ENCODE results near the gene RNLS.
"Not testable (repeated sequence)": the region's sequence is repeated elsewhere in the genome, so short reads cannot be mapped to it uniquely, and the experiment has no call there.

The RNLS gene

DNA sequence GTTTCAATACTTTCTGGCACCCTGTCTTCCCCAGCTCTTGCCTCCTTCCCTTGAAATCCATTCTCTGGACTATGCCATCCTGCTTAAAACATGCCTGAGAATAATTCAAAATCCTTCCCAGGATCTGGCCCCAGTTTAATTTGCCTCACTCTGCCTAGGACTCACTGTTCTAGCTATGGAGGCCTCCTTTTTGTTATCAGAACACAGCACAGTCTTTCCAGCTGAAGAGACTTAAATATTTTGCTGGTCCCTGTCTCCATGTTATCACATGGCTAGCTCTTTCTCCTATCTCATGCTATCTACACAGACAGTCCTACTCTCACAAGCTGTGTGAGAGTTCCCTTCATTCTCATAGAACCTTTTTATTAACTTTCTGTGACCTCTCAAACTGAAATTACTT, 194.8 kb downstream of the RNLS start:
- DNase-seq (ENCODE audit: low spot score), result no peak

DNA sequence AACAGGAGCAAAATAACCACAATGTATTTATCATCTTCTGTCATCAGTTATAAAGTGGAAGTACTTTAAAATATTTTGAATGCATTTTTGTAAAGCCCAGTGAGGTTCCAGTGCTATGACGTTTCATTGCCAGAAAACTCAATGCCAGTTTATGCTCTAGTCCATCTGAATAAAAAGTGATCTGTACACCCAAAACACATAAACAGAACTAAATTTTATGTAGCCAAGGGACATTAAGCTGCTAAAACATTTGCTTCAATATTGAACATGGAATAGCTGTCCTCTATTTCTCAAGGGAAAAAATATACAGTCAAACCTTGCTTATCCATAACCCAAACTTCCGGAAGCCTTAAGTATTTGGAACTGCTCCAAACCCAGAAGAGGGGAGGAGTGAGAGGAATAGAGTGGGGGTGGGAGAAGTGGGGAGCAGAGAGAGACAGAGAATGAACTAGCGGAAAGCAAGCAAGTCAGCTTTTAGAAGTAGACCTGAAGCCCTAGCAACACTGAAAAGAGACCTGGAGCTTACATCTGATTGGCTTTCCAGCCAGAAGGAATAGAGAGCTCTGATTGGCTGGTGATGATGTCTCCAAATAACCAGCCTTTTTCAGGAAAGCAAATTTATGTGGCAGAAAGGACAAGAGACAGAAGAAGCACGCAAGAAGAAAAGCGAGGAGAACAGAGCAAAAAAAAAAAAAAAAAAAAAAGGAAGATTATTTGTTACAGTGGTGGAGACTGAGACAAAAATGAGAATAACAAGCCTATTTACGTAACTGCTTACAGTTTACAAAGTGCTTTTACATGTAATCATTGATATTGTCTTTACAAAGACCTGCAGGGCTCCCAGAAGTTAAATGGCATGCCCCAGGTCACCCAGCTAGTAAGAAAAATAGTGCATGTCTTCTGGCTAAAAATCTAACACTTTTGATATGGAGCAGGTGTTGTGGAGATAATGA, 196.0 kb downstream of the RNLS start:
- peak; percentile 20 for DNase-seq (ENCODE audit: low spot score)

DNA sequence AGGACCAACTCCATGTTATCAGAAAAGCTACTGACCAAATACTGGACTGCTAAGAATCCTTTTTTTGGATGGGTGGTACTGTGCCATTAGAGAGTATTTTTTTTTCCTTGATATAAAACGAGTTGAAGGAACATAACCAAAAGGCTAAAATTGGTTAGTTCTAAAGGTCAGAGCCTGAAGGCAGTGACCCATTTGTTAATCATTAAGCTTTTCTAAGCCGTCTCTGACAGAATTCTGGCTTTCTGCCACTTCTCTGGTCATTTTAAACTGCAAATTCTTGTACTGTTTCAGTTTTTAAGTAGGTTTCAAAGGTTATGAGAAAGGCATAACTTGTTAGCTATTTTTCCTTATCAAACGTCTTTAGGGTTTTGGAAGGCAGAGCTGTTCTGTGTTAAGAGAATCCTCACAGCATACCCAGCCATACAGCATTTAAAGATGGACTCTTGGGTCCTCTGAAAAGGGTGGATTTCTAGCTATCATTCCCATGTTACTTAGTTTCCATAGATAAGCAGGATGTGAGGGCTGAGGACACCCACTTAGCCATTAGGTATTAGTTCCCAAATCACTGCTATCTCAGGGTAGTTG, 196.8 kb downstream of the RNLS start:
- no peak for DNase-seq (ENCODE audit: low spot score)

DNA sequence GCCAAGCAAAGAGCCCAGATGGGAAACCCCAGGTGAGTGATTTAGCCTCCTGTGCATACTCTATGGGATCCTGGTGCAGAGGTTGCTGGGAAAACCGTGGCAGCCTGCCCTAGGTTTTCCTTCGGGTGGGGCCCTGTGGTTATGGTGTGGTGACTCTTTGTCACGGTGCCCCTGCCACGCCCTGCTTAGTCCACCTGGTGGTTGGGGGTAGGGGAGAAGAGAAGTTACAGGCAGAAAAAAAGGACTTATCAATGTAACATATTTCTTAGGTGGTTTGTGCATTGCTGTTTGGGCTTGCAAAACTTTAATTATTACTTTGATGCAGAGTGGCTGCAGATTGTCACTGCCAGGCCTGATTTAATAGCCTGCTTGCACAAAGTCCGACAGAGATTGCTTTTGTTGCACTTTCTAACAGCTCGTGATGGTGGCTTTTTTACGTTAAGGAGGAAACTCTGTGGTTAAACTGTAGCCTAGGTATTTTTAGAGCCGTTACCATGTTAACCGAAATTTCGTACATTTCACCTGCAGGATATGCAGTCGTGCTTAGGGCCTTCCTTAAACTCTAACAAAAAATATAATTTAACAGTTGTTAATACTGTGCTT, 197.4 kb downstream of the RNLS start:
- no peak for DNase-seq (ENCODE audit: low spot score)

DNA sequence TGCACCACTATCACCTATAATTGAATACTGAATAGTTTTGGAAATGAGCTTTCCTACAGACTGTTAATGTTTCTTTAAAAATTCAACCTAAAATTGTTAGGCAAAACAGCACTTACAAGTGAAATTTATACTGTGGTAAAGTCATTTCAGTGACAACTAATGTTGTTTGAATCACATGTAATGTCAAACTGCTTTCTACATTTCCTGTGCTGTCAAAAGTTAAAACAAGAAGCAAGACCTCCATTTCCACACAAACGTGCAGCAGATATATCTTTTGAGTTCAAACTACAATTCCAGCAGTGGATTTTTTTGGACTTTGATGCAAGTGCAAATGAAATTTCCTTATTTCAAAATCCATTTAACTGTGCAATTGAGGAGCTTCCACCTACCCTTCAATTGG, 199.8 kb downstream of the RNLS start:
- DNase-seq (ENCODE audit: low spot score), result no peak

DNA sequence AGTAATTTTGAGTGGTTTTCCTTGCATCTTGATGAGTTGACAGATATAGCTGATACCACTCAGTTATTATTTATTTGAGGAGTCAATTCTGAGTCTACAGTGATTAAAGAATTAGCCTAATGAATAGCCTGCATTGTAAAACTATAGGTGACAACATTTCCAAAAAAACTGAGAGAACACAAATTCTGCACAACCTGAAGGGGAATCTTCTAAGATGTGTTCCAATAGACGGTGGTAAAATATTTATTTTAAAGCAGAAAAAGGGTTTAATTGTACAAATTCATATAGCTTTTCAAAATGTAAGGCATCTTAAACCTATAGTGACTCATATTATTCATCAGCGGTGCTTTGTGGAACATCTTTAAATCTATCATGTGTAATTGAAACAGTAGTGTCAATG, 200.4 kb downstream of the RNLS start:
- no peak for DNase-seq (ENCODE audit: low spot score)

DNA sequence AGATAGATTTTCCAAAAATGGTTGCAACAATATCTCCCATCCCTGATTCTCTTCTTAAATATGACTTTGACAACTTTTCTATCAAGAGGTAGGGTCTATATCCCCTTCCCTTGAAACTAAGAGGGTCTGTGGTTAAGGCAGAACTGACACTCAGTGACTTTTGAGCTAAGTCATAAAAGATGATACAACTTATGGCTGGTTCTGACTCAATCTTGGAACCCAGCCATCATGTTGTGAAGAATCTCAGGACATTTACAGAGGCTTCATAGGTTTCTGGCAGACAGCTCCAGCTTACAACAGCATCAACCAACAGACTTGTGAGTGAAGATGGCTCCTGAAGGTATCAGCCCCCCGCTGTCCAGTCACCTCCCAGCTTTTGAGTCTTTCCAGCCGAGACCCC, 203.5 kb downstream of the RNLS start:
- DNase-seq (ENCODE audit: low spot score), result peak; percentile 27

DNA sequence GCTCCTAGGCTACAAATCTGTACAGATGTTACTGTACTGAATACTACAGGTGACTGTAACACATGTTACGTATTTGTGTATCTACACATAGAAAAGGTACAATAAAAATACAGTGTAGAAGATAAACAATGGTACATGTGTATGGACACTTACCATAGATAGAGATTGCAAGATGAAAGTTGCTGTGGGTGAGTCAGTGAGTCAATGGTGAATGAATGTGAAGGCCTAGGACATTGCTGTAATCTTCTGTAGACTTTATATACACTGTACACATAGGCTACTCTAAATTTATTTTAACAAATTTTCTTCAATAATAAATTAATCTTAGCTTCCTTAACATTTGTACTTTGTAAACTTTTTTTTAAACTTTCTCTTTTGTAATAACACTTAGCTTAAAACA, 205.6 kb downstream of the RNLS start:
- DNase-seq (ENCODE audit: low spot score), result no peak

DNA sequence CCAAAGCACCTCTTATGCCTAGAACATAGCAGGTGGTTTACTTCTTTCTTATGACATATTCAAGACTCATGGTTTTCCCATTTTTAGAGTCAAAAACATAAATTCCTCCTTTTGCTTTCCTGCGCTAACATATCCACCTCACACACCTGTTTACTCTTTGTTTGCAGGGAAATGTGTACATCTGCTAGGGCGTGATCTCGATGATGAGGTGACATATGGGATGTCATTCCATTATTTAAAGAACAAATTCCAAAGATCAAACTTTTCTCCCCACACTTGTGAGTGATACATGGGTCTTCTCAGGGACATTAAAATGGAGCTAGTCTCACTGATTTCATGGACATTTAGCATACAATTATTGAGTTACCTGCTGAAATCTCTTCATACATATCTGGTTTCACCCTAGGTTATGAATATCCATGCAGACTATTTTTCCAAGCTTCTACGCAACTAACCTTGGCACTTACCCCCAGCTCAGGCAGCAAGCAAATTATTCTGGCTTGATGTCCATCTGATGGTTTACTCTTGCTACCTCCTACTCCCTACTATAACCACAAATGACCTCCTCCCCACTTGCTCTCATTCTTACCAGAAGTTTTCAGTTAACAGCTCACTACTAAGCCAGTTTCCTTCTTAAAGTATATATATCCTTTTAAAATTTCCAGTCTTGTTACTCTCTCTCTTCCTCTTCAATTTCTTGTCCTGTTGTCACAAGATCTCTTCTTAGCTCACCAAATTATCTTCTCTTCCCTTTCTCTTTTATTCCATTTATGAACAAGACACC, 208.5 kb downstream of the RNLS start:
- DNase-seq (ENCODE audit: low spot score), result no peak

DNA sequence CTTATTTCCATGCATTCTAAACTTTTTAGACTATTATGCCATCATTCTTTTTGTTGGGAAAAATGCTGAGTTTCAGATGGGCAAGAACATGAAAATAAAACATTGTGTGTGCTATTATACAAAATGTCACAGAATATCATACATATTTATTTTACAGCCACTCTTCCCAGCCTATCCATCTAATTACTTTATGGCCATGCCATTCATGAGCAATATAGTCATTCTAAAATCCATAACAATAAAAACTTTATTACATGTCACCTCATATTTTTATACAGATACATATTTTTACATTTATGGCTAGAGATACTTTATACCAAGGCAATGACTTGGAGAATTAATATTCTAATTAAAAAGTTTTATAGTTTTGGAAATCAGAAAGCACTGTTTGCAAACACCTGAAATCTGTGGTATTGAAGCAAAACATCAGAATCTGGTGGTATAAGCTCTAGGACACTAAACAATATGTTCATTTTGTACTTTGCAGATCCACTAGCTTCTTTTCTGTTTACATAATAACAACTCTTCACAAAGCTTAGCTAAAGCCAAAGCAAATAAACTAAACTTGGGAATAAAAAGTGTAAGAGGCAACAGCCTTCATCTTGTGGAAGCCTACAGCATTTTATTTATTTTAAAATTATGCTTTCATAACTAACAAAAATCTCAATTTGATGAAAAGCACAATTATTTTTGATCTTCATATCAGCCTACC, 210.1 kb downstream of the RNLS start:
- DNase-seq (ENCODE audit: low spot score), result no peak

DNA sequence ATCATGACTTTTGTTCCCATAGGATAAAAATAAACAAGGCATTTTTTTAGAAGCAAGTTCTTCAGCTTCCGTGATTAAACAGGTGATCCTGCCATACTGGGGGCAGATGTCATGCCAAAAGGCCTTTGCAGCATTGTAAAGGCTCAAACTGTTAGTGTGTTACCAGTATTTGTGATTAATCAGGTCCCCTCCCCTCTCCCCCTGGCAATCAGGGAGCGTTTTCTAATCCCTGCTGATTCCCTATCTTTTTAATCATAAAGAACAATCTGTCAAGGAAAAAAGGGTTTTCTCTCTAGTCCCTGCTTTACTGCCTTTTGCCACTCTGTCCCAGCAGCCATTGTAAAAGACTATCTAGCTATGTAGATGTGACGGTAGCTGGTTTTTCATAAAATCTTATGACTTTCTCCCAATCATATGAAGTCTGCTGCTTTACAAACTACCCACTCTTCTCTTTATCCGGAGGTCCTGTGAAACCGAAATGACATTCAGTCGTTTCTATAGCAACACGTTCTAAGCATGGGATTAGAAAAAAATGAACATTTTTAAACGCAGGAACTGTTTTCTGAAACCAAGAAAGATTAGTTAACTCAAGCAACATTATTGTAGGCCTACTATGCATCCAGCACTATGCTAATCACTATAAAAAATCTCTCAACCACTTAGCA, 210.9 kb downstream of the RNLS start:
- DNase-seq (ENCODE audit: low spot score), result no peak

DNA sequence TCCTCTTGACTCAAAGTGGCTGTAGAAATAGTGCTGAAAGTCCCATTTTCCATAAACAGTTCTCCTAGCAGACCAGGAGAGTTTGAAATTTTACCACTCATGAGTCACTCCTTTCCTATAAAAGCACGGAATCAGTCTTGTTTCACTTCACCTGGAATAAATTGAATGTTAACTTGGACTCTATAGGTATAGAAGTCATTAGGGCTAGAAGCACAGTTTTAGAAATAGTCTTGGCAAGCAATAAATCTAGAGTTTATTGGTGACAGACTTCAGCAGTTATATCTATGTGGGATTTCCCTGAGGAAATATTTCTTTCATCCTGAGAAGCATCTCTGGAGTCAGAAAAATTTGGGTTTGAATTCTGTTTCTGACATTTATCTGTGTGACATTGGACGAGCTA, 212.4 kb downstream of the RNLS start:
- DNase-seq (ENCODE audit: low spot score), result no peak

DNA sequence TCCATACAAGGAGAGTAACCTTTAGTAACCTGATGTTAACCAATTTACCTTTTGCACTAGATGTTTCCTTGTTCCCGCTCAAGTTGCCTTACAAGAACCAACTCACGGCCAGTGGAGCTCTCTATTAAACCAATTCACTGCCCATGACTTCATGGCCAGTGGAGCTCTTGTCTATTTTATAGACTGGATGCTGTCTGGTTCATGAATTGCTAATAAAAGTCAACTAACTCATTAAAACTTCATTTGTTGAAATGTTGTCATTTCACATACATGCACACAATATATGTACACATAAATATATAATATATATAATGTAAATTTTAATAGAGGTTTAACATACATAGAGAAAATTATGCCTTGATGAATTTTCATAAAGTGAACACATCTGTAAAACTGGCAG, 216.3 kb downstream of the RNLS start:
- no peak for DNase-seq (ENCODE audit: low spot score)

DNA sequence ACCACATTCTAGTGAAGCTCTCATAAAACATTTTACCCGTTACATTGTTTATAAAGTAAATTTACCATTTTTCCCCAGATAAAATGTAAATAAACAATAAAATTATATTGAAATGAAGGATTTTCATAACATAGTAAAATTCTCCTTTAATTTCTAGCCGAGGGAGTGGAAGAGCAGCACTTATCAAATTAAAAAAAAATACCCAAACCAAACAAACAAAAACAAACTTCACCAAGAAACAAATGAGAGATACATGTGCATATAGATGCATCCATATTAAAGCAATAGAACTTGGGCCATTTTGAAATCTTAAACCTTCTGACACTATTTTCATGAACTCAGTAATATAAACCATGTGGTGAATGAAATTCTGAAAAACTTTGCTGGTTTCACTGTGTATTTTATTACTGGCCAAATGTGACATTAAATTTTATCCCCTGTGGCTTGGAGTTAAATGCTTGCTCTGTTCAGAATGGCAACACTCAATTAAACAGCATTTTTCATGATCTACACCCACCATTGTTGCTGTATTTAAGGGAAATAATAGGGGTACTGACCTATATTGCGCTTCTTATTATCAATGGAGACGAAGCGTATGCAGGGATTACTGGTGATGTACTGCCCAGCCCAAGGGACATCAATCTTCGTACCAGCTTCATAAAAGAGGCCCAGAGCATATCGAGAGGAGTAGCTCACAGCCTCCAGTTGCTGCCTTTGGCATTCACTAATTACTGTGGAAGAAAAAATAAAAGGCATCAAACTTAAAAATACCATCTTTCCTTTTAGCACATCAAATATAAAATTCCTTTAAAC, 220.9 kb downstream of the RNLS start:
- no peak for DNase-seq (ENCODE audit: low spot score)

DNA sequence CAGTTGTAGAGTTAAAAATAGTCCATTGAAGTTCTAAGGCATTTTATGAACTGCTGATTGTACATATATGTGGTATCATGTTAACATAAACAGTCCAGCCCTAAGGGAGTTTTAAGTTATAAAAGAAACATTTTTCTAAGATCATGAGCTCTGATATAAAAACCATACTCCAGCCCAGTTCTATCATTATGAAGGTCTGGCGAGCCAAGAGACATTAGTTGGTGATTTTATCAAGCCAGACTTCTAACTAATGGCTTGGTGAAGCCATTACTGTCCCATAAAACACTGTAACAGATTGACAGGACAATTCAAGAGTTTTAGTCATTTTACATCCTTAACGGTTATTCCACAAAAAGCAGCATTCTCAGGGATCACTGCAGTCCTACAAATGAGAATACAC, 221.6 kb downstream of the RNLS start:
- DNase-seq (ENCODE audit: low spot score), result no peak

DNA sequence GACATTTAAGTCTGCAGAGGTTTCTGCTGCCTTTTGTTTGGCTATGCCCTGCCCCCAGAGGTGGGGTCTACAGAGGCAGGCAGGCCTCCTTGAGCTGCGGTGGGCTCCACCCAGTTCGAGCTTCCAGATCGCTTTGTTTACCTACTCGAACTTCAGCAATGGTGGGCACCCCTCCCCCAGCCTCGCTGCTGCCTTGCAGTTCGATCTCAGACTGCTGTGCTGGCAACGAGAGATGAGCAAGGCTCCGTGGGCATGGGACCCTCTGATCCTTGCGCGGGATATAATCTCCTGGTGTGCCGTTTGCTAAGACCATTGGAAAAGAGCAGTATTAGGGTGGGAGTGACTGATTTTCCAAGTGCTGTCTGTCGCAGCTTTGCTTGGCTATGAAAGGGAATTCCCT, 227.4 kb downstream of the RNLS start:
- not testable (repeated sequence) for DNase-seq (ENCODE audit: low spot score)

DNA sequence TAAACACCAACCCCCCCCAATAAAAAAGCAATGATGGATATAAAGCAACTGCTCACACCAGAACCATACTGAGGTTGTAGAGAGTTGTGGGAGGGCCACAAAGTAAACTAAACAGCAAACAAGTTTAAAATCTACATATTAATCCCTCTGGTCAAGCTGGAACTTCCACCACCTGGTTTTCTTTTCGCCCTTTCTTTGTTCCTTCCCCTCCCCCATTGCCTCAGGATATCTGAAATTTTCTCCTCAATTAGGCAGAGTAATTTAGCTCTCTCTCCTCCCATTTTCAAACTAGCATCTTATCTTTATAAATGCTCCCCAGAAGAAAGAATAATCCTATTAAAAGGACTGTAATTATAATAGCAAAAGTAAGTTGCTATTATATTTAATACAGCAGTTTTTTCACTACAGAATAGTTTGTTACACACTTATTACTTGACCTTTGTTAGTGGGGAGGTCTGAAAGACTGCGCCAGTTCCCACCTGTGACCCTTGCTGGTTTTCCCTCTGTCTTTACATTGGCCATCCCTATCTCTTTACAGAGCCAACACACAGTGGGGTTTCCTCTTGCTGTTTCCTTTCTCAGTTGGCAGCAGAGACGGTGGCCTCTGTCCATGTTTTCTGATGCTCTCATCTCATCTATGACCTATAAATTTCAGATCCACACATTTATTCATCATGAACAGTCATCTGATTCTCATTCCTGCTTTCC, 235.4 kb downstream of the RNLS start:
- no peak for DNase-seq (ENCODE audit: low spot score)

DNA sequence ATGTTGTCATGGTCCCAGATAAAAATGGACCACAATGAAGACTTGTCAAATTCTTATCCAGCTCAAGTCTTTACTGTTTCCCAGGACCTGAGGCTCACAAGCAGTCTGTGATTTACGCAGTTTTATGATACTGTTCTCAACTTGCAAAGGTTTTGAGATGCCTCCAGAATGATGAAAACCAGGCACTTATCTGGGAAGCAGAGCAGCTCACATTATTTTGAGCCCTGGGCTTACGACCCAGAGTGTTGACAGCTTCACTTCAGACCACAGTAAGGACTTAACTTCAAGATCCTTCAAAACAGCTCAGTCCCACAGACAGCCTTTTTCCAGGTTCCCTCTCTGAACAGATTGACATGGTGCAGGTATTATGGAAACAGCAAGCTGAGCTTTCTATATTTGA, 236.1 kb downstream of the RNLS start:
- DNase-seq (ENCODE audit: low spot score), result no peak

DNA sequence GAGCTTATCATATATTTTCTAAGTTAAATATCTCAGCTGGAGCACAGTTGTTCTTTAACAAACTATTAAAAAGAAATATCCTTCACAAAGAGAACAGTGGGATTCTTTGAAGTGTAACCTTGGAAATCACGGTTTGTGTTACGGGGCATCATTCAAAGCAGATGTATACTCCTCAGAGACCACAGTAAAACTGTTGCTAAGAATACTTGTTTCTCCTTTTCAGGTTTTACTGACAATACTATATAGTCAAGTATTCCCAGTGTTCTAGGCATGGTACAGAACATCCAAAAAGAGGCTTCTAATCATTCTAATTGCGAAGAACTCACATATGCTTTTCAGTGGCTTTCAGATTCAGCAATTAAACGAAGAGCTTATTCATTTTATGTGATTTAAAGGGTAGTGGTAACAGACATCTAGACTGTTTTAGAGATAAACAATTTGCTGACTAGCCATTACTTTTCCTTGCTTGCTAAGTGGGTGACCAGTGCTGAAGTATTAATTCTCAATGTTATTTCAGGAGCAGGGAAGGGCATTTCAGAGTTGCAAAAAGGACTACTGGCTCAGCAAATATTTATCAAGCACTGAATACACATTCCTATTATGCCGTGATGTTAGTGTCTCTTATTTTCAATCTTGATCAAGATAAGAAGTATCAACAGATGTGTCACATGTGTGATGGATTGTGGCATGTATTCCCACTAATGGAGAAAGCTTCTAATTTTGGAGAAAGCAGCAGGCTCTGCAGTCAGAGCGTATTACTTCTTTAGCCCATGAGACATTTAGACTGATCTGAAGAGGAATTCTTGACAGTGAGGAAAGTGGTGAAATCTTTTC, 236.8 kb downstream of the RNLS start:
- DNase-seq (ENCODE audit: low spot score), result no peak

Measured in GM03348 (cell line).